Neuronal stem cell (in vitro differentiated cells): ENCODE measurements around the gene CD276.
A peak's percentile ranks its signal among the peaks of the same experiment; 100 is the strongest.

Source experiments
- DNase-seq: peaks from one replicate; pipeline ENCODE4 v3.0.0-alpha.2; 2013; ENCODE audit warnings: low spot score
- H2AFZ ChIP-seq: one replicate; pipeline ENCODE4 v1.6.1; 2013; ENCODE audit warnings: mild to moderate bottlenecking, low read length, inconsistent platforms
- H2AK5ac ChIP-seq: 2 replicates; pipeline ENCODE4 v1.6.1; 2013; ENCODE audit warnings: low read depth, mild to moderate bottlenecking, inconsistent platforms, low read length, moderate library complexity, mixed read lengths
- H2BK120ac ChIP-seq: 2 replicates; pipeline ENCODE4 v1.6.1; 2013; ENCODE audit warnings: low read depth, mild to moderate bottlenecking, inconsistent platforms, low read length, moderate library complexity, mixed read lengths
- H2BK12ac ChIP-seq: one replicate; pipeline ENCODE4 v1.6.1; 2013; ENCODE audit warnings: low read length, inconsistent platforms
- H2BK15ac ChIP-seq: 2 replicates; pipeline ENCODE4 v1.6.1; 2013; ENCODE audit warnings: mild to moderate bottlenecking, low read length, inconsistent platforms, mixed read lengths
- H2BK5ac ChIP-seq: one replicate; pipeline ENCODE4 v1.6.1; 2013; ENCODE audit warnings: inconsistent platforms, mild to moderate bottlenecking, low read length, moderate library complexity
- H3K14ac ChIP-seq: one replicate; pipeline ENCODE4 v1.6.1; 2013; ENCODE audit warnings: low read length, inconsistent platforms
- H3K18ac ChIP-seq: 2 replicates; pipeline ENCODE4 v1.6.1; 2013; ENCODE audit warnings: low read length, inconsistent platforms
- H3K23ac ChIP-seq: 2 replicates; pipeline ENCODE4 v1.6.1; 2013; ENCODE audit warnings: low read depth, mild to moderate bottlenecking, mixed read lengths, low read length, inconsistent platforms; ENCODE audit not compliant: poor library complexity
- H3K27ac ChIP-seq: replicated peaks from 3 replicates; pipeline ENCODE4 v1.5.1; 2013; ENCODE audit warnings: low read length, inconsistent platforms
- H3K27me3 ChIP-seq, 3 experiments: 2 replicates each; pipeline ENCODE4 v1.6.1; 2013; ENCODE audit warnings: low read length in 3 of 3, mild to moderate bottlenecking in 2 of 3, inconsistent platforms in 1 of 3, low read depth in 1 of 3, mixed read lengths in 1 of 3, moderate library complexity in 1 of 3; ENCODE audit not compliant: control insufficient read depth in 3 of 3, insufficient read depth in 3 of 3
- H3K36me3 ChIP-seq, 2 donors: replicated peaks in 1 of 2; 2 replicates each; pipeline ENCODE4 v1.6.1; 2013; ENCODE audit warnings: low read length in 2 of 2; ENCODE audit not compliant: control insufficient read depth in 2 of 2, insufficient read depth in 2 of 2
- H3K4ac ChIP-seq: 2 replicates; pipeline ENCODE4 v1.6.1; 2013; ENCODE audit warnings: inconsistent platforms, mild to moderate bottlenecking, low read length, moderate library complexity
- H3K4me1 ChIP-seq, 2 donors: 1 replicate in 1 of 2; 2 replicates in 1 of 2; pipeline ENCODE4 v1.6.1; 2013; ENCODE audit warnings: low read length in 2 of 2, low read depth in 1 of 2; ENCODE audit not compliant: control insufficient read depth in 2 of 2, insufficient read depth in 1 of 2
- H3K4me2 ChIP-seq: one replicate; pipeline ENCODE4 v1.6.1; 2013; ENCODE audit warnings: mild to moderate bottlenecking, low read length, inconsistent platforms; ENCODE audit not compliant: insufficient read depth, poor library complexity, severe bottlenecking
- H3K4me3 ChIP-seq, 2 donors: 2 replicates each; pipeline ENCODE4 v1.5.1; 2013; ENCODE audit warnings: low read length in 2 of 2, mild to moderate bottlenecking in 2 of 2, inconsistent platforms in 1 of 2, moderate library complexity in 1 of 2
- H3K79me1 ChIP-seq: one replicate; pipeline ENCODE4 v1.6.1; 2013; ENCODE audit warnings: low read depth, mild to moderate bottlenecking, inconsistent platforms, low read length, moderate library complexity
- H3K9ac ChIP-seq: one replicate; pipeline ENCODE4 v1.6.1; 2013; ENCODE audit warnings: mild to moderate bottlenecking, low read depth, low read length, inconsistent platforms; ENCODE audit not compliant: poor library complexity
- H3K9me3 ChIP-seq, 2 donors: replicated peaks in 1 of 2; 2 replicates each; pipeline versions ENCODE3 to v1.6.1; 2013; ENCODE audit warnings: low read length in 2 of 2, mild to moderate bottlenecking in 2 of 2, inconsistent platforms in 1 of 2, low read depth in 1 of 2, mixed read lengths in 1 of 2, moderate library complexity in 1 of 2; ENCODE audit not compliant: control insufficient read depth in 2 of 2, insufficient read depth in 1 of 2
- H4K8ac ChIP-seq: one replicate; pipeline ENCODE4 v1.6.1; 2013; ENCODE audit warnings: low read depth, mild to moderate bottlenecking, inconsistent platforms, low read length, moderate library complexity
- H4K91ac ChIP-seq: one replicate; pipeline ENCODE4 v1.6.1; 2013; ENCODE audit warnings: low read length, low read depth, mild to moderate bottlenecking, inconsistent platforms; ENCODE audit not compliant: poor library complexity
- WGBS, 2 donors: extraction: QIAGEN DNeasy Blood & Tissue Kit; methylation state at CpG; one replicate each; pipeline ENCODE4 v1.1.7; 2013; ENCODE audit warnings: missing lambda C conversion rate in 2 of 2, mixed read lengths in 1 of 2; ENCODE audit not compliant: insufficient read length in 2 of 2, insufficient replicate concordance in 1 of 2; ENCODE audit errors: extremely low coverage in 2 of 2; 5-methylcytosine and 5-hydroxymethylcytosine counted together

The CD276 gene

GRCh38 chr15:73717802-73718201, 33.6 kb downstream of the CD276 start:
- H3K27me3 ChIP-seq, result no peaks in the 10 kb centered on the region
- no peak overlapping the region for H2AFZ ChIP-seq
- no peak overlapping the region for H2BK120ac ChIP-seq
- WGBS, 2 donors, result no CpG with 5 or more reads among the region's 11 CpGs
- H2BK5ac ChIP-seq, result no peak overlapping the region
- H2BK12ac ChIP-seq, result no peak overlapping the region
- H3K18ac ChIP-seq, result no peak overlapping the region
- no peak overlapping the region for H3K4me3 ChIP-seq
- H3K4ac ChIP-seq, result no peak overlapping the region
- H2AK5ac ChIP-seq, result no peak overlapping the region
- no peak overlapping the region for H3K9ac ChIP-seq
- no peak overlapping the region for H2BK15ac ChIP-seq
- peaks cover 0 to 2% of the 10 kb centered on the region in 2 donors for H3K4me1 ChIP-seq
- H3K36me3 ChIP-seq, result peaks cover 13 to 21% of the 10 kb centered on the region in 2 donors
- DNase-seq, result no peak
- H3K27ac ChIP-seq, result no peak overlapping the region
- H3K4me2 ChIP-seq, result no peak overlapping the region
- H3K14ac ChIP-seq, result no peak overlapping the region
- H3K79me1 ChIP-seq, result no peaks in the 10 kb centered on the region
- no peak overlapping the region for H4K91ac ChIP-seq
- no peaks in the 10 kb centered on the region for H3K9me3 ChIP-seq
- no peak overlapping the region for H4K8ac ChIP-seq
- H3K23ac ChIP-seq, result no peak overlapping the region

DNA sequence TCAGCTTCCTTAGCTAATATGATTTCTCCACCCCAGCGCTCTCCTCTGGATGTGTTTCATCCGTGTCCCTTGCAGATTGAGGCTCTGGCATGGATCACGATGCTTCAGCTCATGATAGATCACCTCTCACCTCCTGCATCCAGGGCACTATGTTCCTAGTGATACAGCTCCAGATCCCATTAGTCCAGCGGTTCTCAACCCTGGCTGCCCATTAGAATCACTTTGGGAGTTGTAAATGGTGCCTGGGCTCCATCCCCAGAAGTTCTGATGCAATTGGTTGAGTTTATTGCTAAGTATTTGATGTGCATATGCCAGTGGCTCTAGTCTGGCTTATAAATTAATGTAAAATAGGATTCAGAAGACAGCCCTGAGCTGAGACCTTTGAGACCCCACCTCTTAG, 34.5 kb downstream of the CD276 start:
- H3K14ac ChIP-seq, result no peak overlapping the region
- no peak overlapping the region for H4K8ac ChIP-seq
- DNase-seq, result no peak
- no peak overlapping the region for H3K4ac ChIP-seq
- H2BK15ac ChIP-seq, result no peak overlapping the region
- no peak overlapping the region for H3K23ac ChIP-seq
- no peaks in the 10 kb centered on the region for H3K79me1 ChIP-seq
- no CpG with 5 or more reads among the region's 4 CpGs for WGBS, 2 donors
- H3K9me3 ChIP-seq, result no peaks in the 10 kb centered on the region
- H3K36me3 ChIP-seq, result peaks cover 4 to 13% of the 10 kb centered on the region in 2 donors
- no peak overlapping the region for H2BK5ac ChIP-seq
- H3K4me1 ChIP-seq, result peaks cover 3 to 9% of the 10 kb centered on the region in 2 donors
- H2AK5ac ChIP-seq, result no peak overlapping the region
- no peaks in the 10 kb centered on the region for H3K27me3 ChIP-seq
- no peak overlapping the region for H2AFZ ChIP-seq
- no peak overlapping the region for H2BK120ac ChIP-seq
- no peak overlapping the region for H3K9ac ChIP-seq
- no peak overlapping the region for H4K91ac ChIP-seq
- H3K4me2 ChIP-seq, result no peak overlapping the region
- H3K18ac ChIP-seq, result no peak overlapping the region
- H2BK12ac ChIP-seq, result no peak overlapping the region
- no peak overlapping the region for H3K27ac ChIP-seq
- no peak overlapping the region for H3K4me3 ChIP-seq

GRCh38 chr15:73722425-73722824, 38.2 kb downstream of the CD276 start:
- no peak for DNase-seq
- Histone ChIP-seq H3K9me3 (no peaks in the 10 kb centered on the region), H2AK5ac (no peak overlapping the region)

DNA sequence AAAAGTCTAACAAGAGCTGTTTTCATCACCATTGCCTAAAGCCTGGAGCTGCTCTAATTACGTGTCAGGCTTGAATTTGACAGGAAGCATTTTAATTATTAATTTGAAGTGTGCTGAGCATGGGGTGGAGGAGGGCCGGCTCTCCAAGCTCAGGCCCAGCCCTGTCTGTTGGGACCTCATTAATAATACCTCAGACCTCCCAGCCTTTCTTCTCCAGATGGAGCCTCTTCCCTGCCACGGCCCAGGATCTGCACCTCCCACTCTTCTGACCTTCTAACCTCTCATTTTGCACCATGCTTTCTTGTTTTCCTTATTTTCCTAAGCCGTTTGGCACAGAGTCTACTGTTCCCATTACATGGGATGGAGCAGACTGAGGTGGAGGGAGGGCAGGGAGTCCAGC, 39.0 kb downstream of the CD276 start:
- Histone ChIP-seq H3K4ac (no peak overlapping the region), H3K36me3 (no peaks in the 10 kb centered on the region), H3K27ac (no peak overlapping the region), H3K4me1 (peaks cover 5 to 14% of the 10 kb centered on the region in 2 donors), H2BK12ac (no peak overlapping the region), H4K91ac (no peak overlapping the region), H2BK5ac (no peak overlapping the region), H3K18ac (no peak overlapping the region), H2BK120ac (no peak overlapping the region), H2AFZ (no peak overlapping the region), H3K9ac (peak overlapping the region; percentile 9), H3K9me3 (no peaks in the 10 kb centered on the region), H3K79me1 (no peaks in the 10 kb centered on the region), H3K4me3 (no peak overlapping the region), H3K23ac (no peak overlapping the region), H3K14ac (no peak overlapping the region), H3K27me3 (no peaks in the 10 kb centered on the region), H4K8ac (no peak overlapping the region), H3K4me2 (no peak overlapping the region), H2BK15ac (no peak overlapping the region), H2AK5ac (no peak overlapping the region)
- WGBS, 2 donors, result no CpG with 5 or more reads among the region's 4 CpGs
- DNase-seq, result no peak

More at GRCh38 chr15:73722425-73722824, 38.2 kb downstream of the CD276 start:
- WGBS, 2 donors, result no CpG with 5 or more reads among the region's 3 CpGs
- Histone ChIP-seq H3K27me3 (no peaks in the 10 kb centered on the region), H3K4me3 (no peak overlapping the region), H3K4me1 (peaks cover 5 to 14% of the 10 kb centered on the region in 2 donors), H3K18ac (no peak overlapping the region), H3K4ac (no peak overlapping the region), H4K8ac (no peak overlapping the region), H3K79me1 (no peaks in the 10 kb centered on the region), H3K27ac (no peak overlapping the region), H3K23ac (no peak overlapping the region), H2AFZ (no peak overlapping the region), H2BK15ac (no peak overlapping the region), H2BK120ac (no peak overlapping the region), H3K14ac (no peak overlapping the region), H3K9ac (no peak overlapping the region), H4K91ac (no peak overlapping the region), H2BK12ac (no peak overlapping the region), H2BK5ac (no peak overlapping the region), H3K36me3 (no peaks in the 10 kb centered on the region), H3K4me2 (no peak overlapping the region)
